GM12801 (cell line): ENCODE data around the gene ATP5PO.

ENCODE experiments used
- TF ChIP-seq, protein P1 (sequence below): IDR thresholded peaks from one replicate; pipeline ENCODE4 v1.5.1; 2011; ENCODE audit warnings: control low read depth; ENCODE audit not compliant: insufficient read length; ENCODE audit errors: extremely low read depth

ATP5PO gene

DNA sequence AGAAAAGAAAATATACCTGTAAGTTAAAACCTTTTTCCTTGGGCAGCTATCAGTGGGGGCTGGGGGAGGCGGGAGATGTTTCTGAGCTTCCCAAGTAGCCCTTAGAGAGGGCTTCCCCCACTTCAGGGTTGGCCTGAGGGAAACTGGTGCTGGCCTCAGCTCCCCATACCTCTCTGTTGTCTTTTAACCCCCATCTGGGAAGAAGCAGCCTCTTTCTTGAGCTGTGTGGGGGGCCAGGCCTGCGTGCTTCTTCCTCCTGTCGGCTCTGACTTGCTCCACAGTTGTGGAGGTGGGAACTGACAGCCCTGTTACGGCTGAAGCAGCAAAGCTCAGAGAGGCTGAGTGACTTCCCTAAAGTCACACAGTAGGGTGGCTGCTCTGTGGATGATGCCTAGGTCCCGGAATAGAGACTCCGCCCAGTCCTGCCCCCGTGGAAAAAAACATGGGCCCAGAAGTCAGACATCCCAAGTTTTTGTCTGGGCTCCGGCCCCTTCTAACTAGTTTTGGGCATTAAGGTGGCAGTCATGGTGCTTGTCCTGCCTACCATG is 55.2 kb downstream of the ATP5PO start:
- TF ChIP-seq, protein P1, sequence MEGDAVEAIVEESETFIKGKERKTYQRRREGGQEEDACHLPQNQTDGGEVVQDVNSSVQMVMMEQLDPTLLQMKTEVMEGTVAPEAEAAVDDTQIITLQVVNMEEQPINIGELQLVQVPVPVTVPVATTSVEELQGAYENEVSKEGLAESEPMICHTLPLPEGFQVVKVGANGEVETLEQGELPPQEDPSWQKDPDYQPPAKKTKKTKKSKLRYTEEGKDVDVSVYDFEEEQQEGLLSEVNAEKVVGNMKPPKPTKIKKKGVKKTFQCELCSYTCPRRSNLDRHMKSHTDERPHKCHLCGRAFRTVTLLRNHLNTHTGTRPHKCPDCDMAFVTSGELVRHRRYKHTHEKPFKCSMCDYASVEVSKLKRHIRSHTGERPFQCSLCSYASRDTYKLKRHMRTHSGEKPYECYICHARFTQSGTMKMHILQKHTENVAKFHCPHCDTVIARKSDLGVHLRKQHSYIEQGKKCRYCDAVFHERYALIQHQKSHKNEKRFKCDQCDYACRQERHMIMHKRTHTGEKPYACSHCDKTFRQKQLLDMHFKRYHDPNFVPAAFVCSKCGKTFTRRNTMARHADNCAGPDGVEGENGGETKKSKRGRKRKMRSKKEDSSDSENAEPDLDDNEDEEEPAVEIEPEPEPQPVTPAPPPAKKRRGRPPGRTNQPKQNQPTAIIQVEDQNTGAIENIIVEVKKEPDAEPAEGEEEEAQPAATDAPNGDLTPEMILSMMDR, result no peak

DNA sequence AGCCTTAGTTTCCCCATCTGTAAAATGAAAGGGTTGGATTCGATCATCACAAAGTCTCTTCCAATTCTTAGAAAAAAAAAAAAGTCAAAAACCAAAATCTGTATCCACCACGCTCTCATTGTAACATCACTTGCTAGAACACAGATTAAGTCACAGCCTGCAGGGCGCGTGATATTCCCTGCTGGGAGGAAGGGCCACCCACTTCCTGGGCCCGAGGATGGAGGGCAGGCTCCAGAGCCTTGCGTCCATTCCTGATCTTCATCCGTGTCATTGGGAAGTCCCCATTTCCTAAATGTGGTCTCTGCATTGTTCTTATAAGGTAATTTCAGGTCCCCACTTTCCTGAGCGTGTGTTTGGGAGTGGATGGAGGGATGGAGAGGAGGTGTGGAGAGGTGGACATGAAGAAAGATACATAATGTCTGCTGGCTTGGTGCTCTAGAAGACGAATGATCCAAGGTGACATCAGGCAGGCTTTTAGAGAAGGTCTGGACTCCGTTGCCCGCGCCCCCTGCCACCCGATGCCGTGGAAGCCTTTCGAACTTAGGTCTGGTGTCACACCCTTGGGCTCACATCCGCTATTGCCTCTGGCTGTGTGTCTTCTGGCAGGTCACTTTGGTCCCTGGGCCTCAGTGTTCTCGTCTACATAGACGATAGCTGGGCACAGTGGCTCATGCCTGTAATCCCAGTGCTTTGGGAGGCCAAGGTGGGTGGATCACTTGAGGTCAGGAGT is 56.1 kb downstream of the ATP5PO start:
- TF ChIP-seq, protein P1, result no peak

DNA sequence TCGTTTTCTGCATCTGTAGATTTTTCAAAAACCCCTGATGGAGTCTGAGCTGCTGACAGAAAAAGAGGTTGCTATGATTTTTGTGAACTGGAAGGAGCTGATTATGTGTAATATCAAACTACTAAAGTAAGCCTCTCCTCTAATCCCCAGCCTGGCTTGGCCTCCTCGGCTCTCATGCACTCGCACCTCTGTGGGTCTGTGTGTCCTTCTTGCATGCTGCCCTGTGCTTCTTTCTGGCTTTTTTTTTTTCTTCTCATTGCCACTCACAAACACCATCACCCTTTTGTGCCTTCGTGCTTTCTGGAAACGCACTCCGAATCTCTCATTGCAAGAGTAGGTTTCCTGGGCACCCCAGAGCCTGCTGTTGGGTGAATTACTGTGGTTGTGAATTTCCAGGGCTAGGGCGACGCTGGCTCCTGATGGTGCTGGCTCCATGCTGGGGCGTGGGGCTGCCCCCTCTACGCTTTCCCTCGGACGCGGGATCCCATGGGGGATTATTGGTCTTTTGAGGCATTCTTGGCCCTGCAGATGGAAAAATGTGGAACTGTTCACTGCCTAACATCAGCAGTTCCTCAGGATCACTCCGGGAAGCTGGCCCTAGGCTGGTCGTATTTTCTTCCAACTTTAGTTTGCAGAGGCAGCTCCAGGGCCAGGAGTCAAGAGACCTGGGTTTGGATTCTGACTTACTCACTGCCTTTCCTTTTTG is 56.8 kb downstream of the ATP5PO start:
- TF ChIP-seq, protein P1, result no peak

DNA sequence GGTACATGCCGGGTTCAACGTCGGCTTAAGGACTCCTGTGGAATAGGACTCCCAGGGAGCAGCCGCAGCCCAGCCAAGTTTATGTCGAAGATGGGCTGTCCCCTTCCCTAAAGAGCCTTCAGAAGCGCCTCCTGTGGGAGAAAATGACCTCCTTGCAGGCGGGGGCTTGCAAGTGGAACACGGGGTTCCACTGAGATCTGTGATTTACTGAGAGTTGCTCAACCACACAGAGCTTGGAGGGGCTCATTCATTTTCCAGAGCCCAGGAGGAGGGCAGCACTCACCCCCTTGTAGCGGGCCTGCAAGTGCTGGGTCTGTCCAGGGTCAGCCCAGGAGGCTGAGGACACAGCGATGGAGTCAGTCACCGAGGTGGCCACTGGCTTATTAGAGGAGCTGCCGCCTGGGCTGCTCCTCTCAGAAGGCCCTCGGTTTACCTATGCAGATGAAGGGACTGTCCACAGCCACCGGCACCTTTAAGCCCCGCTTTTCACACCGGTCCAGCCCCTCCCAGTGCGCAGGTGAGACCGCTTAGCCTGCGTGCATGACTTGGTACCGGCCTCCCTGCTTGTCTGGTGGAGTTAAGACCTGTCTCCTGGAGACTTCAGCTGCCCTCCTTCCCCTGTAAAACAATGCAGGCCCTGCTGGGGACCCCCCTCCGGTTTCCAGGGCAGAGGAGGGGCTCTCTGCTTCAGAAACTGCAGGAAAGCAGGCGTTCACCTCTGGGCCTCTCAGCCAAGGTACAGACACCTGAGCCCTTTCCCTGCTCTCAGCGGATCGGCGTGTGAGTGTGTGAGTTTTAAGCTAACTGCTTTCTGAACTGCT is 57.5 kb downstream of the ATP5PO start:
- TF ChIP-seq, protein P1, result no peak

DNA sequence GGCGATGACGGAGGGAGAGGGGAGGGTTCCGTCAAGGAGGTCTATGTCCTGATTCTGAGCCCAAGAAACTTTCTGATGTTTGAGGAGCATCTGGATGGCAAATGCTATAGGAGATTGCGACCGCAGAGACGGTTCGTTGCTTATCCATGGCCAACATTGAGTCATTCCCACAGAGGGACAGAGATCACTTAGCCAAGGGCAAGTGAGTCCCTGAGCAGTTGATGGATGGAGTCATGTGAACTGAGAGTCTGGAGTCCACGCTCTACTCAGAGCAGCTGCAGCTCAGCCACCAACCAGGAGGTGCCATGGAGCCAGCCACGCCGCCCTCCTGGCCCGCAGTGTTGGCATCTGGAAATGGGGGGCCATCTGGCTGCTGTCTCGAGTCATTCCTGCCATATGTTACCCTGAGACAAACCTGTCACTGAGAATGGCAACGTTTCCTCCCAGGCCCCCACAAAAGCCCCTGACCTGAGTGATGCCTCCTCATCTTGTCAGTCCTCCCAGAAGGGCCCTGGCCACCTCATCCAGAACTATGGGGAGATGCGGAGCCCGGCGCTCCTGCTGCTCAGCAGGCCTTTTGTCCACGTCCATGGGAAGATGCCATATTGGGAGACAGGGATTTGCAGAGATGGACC is 58.6 kb downstream of the ATP5PO start:
- TF ChIP-seq, protein P1, result no peak

DNA sequence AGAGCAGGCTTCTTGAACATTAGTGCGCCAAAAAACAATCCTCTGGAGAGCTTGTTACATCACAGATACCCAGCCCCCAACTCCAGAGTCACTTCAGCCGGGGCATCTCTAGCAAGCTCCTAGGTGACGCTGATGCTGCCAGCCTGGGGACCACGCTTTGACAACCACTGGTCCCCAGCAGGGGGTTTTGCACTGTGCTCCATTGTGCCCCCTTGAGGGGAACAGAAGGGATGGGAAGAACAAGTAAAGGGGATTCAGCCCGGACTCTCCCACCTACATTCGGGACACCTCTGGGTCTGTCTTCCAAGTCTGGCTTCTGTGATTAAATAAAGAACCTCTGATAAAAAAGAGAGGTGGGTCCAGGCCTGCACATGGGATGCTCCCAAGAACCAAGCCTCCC is 60.4 kb downstream of the ATP5PO start:
- TF ChIP-seq, protein P1, result no peak
